Right renal pelvis (tissue), 4 donors: ENCODE measurements around the gene SLC2A5. TPM values are rescaled to one million over a fixed set of nuclear protein-coding genes. Genes with fewer than 3 reads are reported as not detected.
"Not testable (repeated sequence)": the region's sequence is repeated elsewhere in the genome, so short reads cannot be mapped to it uniquely, and the experiment has no call there.

Experiments used
- DNase-seq, 4 donors: peaks; one replicate each; pipeline ENCODE4 v3.0.0-alpha.2; 2013; ENCODE audit warnings: low read depth in 4 of 4, low spot score in 3 of 4, missing footprints in 1 of 4
- polyA plus RNA-seq, 4 donors: library from polyadenylated mRNA; unstranded; fragments of 120-200 nt; gene quantifications; one replicate each; pipeline ENCODE4 v1.2.1, GENCODE V29; 2013; ENCODE audit not compliant: insufficient read length in 4 of 4

Gene SLC2A5
- polyA plus RNA-seq, 4 donors: 0.64 to 1.8 (median 0.82) TPM

DNA sequence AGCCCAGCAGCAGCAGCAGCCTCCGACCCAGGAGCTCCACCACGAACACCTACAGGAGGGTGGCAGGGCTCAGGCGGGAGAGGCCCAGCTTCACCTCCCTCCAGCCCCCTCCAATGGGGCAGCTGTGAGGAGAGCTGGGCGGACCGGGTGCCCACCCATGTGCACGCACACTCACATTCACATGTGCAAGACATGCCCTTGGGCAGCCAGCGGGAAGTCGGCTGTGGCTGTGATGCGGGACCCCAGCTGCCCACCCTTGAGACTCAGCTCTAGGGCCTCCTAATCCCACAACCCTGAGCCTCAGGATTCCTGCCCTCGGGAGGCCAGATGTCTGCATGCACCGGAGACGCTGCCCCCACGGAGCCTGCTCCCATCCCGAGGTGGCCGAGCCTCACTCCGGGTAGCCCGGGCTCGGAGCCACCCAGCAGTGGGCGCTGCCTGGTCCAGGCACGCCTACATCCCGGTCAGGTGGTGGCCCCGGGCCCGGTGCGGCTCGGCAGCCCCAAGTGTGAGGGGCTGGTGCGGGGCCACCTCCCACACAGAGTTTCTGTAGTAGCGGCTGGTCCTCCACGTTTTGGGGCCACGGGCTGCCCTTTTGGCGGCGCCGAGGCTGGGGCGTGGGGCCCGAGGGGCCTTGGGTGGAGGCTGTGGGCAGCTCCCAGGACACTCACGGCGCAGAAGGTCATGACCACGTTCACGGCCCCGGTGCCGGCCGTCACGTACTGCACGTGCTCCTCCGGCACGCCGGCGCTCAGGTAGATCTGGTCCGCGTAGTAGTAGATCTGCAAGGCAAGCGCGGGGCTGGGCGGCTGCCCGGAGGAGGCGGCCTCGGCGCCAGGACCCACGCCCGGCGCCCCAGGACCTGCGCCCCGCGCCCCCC is 30.3 kb downstream of the SLC2A5 start:
- DNase-seq: no peak

DNA sequence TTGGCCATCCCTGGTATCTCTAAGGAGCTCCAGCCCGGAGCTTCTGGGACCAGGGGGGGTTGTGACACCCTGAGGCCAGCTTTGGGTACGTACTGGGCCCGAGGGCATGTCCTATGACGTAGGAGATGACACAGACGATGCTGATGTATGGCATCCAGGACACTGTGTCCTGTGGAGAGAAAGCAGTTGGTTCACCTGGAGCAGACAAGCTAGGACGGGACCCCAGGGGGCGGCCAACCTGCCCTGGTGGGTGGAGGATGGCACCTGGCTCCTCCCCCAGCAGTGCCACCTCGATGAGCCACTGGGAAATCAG is 31.1 kb downstream of the SLC2A5 start:
- DNase-seq: no peak

DNA sequence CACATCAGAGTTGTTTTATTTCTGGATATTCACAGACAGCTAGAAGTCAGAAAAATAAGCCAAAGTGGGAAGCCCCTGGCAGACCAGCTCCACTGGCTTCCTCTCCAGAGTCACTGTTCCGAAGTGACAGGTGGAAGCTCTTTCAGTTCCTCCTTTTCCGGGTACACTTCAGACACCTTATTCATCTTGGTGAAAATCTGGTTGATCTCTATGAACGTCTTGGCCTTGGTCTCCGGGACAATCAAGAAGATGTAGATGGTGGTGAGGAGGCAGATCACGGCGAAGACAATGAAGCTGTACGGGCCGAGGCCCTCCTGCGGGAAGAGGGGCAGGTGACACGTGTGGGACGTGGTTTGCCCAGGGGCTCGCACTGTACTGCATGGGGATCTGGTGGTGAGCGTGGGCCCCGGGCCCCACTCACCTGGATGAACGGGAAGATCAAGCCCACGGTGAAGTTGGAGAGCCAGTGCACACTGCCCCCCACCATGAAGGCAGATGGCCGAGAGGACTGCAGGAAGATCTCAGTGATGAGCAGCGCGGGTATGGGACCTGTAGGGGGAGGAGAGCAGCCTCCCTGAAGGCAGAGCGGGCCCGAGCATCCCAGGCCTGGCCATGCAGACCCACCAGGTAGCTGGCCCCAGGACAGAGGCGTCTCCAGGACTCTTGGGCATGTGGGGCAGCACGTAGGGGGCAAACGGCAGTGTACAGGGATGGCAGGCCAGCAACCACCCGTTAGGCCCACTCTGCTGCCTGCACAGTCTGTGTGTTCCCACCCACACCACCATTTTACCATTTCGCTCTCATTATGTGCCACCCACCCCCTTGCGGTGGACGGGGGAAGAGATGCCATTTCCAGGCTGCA is 31.7 kb downstream of the SLC2A5 start:
- no peak for DNase-seq

DNA sequence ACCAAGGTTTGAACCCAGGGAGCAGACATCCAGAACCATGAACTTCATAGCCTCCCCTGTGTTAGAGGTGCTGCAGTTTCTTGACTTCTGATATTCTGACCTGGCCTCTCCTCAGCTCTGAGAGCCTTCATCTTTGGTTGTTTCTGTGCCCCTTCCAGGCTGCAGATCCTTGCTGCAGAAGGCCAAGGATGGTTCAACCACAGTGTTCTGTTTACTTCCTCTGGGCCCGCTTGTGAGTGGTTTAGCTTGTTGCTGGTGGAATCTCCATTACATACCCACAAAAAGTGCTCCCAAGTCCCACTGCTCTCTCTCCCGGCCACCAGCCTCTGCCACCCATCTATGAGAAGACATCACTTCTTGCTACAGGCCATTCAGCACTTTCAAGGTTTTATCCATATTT is 34.2 kb downstream of the SLC2A5 start:
- DNase-seq: no peak

DNA sequence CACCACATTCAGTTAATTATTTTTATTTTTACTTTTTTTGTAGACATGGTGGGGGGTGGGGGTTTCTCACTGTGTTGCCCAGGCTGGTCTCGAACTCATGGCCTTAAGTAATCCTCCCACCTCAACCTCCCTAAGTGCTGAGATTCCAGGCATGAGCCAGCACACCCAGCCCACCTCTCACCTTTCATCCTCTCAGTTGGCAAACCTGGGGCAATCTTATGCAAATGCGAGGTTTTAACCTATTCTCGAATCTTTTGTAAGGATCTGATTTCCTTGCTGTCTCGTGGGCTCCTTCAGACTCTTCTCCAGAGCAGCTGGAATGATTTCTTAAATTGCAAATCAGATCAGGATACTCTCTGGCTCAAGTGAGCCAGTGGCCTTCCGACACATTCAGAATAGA is 36.1 kb downstream of the SLC2A5 start:
- DNase-seq: no peak

DNA sequence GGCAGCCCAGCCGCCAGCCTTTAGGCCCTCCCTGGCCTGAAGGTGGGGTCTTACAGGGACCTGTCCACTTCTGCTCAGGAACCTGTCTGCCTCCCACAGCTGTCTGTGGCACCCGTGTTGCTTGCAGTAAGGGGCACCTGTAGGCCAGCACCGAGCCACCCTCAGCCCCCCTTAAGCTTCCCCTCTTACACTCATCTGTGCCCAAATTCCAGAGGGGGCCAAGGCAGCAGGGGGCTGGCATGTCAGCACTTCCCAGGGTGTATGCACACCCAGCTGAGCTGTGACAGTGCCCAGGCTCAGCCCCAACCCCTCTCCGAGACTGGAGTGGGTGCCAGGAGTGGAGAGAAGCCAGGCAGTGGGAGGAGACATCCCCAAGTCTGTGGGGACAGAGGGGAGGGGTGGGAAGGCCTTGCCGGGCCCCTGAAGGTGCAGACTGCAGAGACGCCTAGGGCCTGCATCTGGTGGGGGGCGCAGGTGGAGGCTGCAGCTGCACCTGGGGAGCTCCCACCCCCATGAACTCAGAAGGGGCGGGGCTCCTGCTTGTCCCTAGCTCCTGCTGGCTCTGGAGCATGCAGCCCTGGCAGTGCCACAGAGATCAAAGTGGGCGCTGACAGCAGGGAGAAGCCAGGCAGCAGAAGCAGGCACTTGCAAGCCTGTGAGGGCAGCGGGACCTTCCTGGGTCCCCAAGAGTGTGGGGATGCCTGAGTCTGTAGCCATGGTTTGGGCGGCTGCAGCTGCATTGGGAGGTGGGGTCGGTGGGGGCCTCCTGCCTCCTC is 37.8 kb downstream of the SLC2A5 start:
- DNase-seq: no peak

DNA sequence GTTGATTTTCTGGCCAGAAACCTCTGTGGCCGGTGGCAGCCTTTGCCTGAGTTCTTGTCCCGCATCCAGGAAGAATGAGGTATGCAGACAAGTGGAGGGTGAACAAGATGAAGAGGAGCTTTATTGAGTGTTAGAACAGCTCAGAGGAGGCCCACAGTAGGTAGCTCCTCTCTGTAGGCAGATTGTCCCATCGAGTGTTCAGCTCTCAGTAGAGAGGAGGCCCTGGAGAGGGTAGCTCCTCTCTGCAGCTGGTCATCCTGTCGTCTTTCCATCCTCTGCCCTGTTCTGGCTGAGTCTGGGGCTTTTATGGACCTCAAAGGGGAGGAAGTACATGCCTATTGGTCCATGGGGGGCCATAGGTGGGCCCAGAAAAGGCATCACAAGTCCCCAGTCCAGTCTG is 38.4 kb downstream of the SLC2A5 start:
- not testable (repeated sequence) for DNase-seq

DNA sequence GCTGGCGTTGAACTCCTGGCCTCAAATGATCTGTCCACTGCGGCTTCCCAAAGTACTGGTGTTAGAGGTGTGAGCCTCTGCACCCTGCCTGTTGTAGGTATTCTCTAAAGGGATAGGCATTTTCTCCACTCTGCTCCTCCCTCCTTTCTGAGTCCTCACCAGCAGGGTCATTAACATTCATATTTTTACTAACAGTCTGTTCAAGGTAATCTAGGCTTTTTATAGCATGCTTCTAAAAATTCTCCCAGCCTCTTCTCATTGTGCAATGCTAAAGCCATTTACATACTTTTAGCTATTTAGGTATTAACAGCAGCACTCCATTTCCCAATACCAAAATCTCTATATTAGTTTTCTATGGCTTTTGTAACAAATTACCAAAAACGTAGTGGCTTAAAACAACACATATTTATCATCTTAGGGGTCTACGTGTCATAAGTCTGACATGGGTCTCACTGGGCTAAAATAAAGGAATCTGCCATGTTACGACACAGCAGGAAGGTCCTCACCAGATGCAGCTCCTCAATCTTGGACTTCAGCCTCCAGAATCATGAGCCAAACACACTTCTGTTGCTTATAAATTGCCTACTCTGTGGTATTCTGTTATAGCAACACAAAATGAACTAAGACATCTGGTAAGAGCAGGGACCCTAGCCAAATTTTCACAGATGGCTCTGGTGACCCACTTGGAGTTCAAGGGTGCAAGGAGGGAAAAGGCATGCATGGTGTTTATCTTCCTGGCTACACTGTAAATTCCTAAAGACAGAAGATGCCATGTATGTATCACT is 40.3 kb downstream of the SLC2A5 start:
- no peak for DNase-seq

DNA sequence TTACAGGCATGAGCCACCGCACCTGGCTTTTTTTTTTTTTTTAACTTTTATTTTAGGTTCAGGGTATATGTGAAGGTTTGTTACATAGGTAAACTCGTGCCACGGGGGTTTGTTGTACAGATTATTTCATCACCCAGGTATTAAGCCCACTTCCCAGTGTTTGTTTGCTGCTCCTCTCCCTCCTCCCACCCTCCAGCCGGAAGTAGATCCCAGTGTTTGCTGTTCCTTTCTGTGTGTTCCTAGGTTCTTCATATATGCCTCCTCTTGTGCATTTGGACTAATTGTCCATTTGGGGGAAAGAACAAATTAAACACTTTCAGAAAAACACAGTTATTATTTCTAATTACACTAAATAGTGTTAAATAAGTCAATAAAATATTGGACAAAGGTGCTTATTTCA is 42.1 kb downstream of the SLC2A5 start:
- no peak for DNase-seq

DNA sequence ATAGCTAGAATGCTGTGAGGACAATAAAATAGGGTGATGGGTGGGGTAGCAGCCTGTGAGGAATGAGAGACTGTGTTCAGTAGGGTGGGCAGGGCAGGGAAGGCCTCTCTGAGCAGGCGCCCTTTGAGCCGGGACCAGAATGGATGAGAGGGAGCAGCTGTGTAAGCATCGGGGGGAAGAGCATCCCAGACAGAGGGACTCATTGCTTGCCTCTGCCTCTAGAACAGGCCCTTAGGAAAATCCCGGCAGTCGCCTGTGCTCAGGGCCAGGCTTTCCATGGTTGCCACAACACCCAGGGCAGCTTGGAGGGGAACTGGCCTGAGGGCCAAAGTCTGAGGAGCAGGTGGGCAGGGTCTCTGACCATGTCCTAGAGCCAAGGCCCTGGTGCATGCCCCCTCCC is 44.0 kb downstream of the SLC2A5 start:
- no peak for DNase-seq

DNA sequence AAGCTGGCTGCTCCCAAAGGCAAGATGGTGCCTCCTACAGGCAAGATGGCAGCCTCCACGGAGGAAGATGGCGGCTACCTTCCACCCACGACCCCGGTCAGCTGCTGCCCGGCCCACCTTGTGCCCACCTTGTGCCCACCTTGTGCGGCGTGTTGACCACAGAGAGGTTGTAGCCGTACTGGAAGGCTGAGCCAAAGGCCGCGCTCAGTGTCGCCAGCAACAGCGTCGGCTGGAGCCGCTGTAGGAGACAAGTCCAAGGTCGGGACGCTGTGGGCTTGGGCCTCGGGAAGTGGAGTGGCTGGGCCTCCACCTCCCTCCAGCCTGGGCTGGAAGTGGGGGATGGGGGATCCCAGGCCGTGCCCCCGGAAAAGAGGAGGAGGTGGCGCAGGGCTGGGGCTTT is 44.6 kb downstream of the SLC2A5 start:
- DNase-seq: no peak

DNA sequence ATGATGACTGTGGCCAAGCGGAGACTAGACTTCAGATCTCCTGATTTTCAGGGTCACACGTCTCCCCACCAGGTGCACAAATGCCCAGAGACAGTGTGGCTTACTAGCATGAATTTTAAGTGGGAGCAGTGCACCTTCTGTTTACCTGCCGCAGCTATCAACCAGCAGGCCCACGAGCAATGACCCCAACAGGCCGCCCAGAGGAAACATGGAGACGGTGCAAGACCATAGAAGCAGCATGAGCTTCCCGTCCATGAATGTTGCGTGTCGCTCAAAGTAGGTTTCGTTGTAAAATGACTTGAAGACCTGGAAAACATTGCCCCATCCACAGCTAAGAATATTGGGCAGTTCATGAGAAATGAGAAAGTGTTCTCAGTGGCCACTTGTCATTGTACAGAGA is 46.7 kb downstream of the SLC2A5 start:
- DNase-seq: no peak

DNA sequence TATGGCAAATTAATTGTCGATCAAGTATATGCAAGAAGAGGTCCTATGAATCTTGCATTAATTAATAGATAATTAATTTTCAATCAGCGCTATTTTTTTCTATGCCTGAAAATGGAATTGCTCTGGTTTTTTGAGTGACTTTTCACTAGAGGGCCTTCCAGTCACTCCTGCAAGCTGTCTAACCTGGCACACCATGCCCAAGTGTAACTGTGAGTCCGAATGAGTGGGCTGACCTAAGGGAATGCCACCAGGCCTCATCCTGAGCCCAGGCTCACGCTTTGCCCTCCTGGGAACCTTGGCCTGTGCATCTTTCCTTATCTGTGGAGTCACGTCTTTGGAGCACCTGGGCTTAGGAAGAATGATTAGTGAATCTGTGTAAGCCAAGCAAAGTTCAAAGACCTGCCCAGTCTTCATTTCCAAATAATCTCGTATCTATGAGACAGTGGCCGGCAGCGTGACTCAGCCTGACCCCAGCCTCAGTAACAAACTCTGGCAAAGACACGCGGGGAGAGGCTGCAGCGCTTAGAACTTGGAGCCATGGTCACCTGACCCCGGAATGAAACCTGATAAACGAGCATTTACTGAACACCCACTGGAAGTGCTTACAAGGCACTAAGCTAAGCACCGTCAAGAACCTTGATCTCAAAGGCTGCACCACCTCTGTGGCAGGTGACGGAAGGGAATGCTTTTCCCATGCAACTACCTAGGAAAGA is 47.3 kb downstream of the SLC2A5 start:
- not testable (repeated sequence) for DNase-seq

DNA sequence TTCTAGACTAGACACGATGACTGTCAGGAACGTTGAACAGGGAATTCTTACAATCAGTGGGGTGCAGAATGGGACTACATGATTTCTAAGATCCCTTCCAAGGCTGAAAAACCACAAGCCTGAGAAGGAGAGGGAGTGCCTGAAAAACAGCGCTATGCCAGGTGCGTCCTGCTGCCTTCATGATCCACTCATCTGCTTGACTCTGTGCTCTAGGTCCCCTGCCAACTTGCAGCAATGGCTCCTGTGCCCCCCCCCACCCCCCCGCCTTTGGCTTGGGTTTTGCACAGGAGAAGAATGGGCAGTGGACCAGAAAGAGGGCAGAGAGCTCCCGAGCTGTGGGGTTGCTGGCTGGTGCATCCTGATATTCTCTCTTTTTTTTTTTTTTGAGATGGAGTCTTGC is 49.1 kb downstream of the SLC2A5 start:
- no peak for DNase-seq

DNA sequence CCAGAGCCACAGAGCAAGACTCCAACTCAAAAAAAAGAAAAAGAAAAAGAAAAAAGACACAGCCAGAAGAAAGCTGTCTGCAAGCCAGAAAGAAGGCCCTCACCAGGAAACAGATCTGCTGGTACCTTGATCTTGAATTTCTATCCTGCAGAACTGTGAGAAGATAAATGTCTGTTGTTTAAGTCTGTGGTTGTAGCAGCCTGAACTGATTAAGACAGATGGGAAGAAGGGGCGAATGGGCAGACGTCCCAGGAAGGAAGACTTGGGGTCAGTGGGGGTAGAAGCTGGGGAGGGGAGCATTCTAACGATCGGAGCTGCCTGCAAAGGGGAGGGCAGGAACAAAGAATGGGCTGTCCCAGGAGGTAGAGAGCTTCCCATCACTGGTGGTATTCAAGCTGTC is 49.5 kb downstream of the SLC2A5 start:
- no peak for DNase-seq

DNA sequence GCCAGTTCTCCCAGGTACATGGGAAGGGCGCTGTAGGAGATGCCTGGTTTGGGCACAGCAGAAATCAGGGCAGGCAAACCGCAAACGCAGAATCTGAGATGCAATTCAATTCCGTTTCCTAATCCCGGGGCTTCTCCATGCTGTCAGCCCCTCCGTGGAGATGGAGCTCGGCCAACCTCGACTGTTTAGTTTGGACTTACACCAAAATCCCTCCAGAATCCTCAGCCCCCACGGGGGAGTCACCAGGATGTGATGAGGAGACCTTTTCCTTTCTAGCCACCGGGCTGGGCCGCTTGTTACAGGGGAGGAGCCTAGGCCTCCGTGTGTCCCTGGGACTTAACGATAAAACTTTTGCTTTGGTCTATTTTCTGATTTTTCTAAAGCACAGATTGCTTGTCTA is 51.1 kb downstream of the SLC2A5 start:
- DNase-seq: peak; percentile 28 to 69 (median 54)

DNA sequence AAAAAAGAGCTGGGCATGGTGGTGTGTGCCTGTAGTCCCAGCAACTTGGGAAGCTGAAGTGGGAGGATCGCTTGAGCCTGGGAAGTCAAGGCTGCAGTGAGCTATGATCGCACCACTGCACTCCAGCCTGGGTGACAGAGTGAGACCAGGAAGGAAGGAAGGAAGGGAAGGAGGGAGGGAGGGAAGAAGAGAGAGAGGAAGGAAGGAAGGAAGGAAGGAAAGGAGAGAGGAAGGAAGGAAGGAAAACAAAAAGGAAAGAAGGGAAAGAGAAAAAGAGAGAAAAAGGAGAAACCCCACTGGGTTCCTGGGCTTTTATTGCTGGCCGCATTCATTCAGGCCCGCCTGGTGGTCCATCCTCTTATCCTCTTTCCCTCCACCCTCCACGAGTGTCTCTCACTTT is 53.0 kb downstream of the SLC2A5 start:
- no peak for DNase-seq

DNA sequence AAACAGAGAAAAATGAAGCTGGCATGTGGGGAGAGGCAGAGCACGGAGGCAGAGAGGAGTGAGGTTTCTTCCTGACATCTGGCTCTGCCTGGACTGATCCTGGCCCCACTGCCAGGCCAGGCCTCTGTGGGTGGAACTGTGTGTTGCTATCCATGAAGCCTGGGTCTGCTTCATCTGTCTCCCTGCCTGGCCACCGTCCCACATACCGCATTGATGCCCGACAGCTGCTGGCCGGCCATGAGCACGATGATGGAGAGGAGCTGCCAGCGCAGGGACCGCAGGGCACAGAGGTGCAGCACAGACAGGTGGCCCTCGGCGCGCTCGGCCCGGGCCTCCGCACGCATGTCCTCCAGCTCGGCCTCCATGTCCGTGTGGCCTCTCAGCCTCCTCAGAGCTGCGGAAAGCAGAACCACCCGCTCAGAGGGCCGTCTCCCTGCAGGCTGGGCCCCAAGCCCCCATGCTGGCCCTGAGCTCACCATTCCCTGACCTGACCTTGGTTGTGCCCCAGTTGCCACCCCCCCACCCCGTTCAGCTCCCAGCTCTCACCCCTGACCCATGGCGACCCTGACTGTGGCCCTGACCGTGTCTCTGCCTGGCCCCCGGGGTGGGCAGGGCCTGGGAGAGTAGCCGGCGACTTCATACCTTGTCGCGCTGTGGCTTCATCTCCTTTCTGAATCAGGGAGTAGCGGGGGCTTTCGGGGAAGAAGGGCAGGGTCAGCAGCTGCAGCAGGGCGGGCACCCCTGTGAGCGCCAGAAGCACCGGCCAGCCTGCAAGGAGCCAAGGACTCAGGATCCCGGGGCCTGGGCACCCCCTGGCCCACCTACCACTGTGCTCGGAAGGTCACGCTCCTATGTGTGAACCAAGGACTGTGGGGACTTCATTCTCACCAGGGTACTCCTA is 54.7 kb downstream of the SLC2A5 start:
- no peak for DNase-seq

DNA sequence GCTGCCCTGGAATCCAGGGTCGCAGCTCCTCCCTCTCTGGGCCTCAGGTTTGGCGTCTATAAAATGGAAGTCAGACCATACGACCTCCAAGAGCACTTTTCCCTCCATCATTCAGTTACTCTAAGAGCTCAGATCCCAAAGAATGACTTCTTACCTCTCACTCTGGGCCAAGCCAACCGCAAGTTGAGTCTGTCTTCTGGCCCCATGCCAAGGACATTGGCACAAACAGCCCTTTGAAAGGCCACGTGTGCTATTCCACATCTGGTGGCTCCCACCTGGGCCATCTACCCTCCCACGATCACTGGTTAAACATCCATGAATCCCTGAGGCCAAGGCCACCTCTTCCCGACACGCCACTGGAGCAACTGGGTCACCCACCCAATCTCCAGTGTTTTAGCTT is 55.6 kb downstream of the SLC2A5 start:
- DNase-seq: no peak
